ENCODE data around the gene DYNC1LI2.

Gene DYNC1LI2

DNA sequence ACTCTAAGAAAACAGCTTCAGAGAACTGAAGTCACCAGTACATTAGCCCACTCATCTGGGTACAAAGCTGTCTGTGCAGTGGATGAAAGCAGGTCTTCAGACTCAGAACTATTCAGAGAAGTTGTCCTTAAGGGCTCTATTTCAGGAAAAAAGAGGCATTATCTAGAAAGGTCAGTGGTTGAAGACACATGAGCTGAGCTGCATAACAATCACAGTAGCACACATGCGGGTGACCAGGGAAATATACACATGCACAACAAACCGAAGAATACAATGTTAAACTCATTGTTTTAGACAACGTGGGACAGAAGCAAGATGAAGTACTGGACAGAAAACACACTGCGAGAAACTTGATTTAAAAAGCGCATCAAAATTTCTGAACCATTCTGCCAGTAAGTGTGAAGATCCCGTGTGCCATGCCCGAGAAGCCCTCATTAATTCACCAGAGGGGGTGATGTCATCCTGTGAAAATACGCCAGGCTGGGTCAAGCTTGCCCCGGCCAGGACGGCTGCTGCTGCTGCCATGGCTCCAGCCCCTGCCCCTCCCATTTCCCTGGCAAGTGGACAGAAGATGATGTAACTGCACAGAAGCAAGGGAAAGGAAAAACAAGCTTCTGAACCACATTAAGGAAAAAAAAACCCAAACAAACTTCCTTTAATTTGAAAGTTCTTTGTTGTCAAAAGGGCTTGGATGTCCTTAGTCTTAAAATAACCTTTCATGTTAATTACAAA, 10.1 kb downstream of the DYNC1LI2 start (continued):
- 0 out of 2 replicates have a peak, but pooled peaks have one; percentile 45 for TF ChIP-seq ZNF561 (tag by site-specific recombination; IDR thresholded peaks at IDR 0.05; ENCODE audit: borderline replicate concordance)
- TF ChIP-seq ZBTB48 (tag by site-specific recombination; IDR thresholded peaks at IDR 0.05), result no peak
- TF ChIP-seq, protein P1, sequence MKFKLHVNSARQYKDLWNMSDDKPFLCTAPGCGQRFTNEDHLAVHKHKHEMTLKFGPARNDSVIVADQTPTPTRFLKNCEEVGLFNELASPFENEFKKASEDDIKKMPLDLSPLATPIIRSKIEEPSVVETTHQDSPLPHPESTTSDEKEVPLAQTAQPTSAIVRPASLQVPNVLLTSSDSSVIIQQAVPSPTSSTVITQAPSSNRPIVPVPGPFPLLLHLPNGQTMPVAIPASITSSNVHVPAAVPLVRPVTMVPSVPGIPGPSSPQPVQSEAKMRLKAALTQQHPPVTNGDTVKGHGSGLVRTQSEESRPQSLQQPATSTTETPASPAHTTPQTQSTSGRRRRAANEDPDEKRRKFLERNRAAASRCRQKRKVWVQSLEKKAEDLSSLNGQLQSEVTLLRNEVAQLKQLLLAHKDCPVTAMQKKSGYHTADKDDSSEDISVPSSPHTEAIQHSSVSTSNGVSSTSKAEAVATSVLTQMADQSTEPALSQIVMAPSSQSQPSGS (tag by site-specific recombination; IDR thresholded peaks at IDR 0.05; ENCODE audit: low read depth), result peak; percentile 96
- TF ChIP-seq YY1 (tag by site-specific recombination; IDR thresholded peaks at IDR 0.05), result no peak
- peak; percentile 75 for TF ChIP-seq KLF9 (tag by site-specific recombination; IDR thresholded peaks at IDR 0.05; ENCODE audit: low read depth)
- TF ChIP-seq, protein P2, sequence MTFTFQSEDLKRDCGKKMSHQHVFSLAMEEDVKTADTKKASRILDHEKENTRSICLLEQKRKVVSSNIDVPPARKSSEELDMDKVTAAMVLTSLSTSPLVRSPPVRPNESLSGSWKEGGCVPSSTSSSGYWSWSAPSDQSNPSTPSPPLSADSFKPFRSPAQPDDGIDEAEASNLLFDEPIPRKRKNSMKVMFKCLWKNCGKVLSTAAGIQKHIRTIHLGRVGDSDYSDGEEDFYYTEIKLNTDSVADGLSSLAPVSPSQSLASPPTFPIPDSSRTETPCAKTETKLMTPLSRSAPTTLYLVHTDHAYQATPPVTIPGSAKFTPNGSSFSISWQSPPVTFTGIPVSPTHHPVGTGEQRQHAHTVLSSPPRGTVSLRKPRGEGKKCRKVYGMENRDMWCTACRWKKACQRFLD (tag by site-specific recombination; IDR thresholded peaks at IDR 0.05), result no peak
- TF ChIP-seq KLF10 (tag by site-specific recombination; IDR thresholded peaks at IDR 0.05), result peak; percentile 96
- peak; percentile 73 for TF ChIP-seq ZXDB (tag by site-specific recombination; IDR thresholded peaks at IDR 0.05)
- TF ChIP-seq, protein P3, sequence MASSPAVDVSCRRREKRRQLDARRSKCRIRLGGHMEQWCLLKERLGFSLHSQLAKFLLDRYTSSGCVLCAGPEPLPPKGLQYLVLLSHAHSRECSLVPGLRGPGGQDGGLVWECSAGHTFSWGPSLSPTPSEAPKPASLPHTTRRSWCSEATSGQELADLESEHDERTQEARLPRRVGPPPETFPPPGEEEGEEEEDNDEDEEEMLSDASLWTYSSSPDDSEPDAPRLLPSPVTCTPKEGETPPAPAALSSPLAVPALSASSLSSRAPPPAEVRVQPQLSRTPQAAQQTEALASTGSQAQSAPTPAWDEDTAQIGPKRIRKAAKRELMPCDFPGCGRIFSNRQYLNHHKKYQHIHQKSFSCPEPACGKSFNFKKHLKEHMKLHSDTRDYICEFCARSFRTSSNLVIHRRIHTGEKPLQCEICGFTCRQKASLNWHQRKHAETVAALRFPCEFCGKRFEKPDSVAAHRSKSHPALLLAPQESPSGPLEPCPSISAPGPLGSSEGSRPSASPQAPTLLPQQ (tag by site-specific recombination; IDR thresholded peaks at IDR 0.05), result peak; percentile 46; the same call in 1 of the 2 replicates
- TF ChIP-seq SP7 (tag by site-specific recombination; IDR thresholded peaks at IDR 0.05), result peak; percentile 50
- TF ChIP-seq, protein P4, sequence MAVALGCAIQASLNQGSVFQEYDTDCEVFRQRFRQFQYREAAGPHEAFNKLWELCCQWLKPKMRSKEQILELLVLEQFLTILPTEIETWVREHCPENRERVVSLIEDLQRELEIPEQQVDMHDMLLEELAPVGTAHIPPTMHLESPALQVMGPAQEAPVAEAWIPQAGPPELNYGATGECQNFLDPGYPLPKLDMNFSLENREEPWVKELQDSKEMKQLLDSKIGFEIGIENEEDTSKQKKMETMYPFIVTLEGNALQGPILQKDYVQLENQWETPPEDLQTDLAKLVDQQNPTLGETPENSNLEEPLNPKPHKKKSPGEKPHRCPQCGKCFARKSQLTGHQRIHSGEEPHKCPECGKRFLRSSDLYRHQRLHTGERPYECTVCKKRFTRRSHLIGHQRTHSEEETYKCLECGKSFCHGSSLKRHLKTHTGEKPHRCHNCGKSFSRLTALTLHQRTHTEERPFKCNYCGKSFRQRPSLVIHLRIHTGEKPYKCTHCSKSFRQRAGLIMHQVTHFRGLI (tag by site-specific recombination; IDR thresholded peaks at IDR 0.05), result 0 out of 2 replicates have a peak, but pooled peaks have one; percentile 24
- TF ChIP-seq ZNF37A (tag by site-specific recombination; IDR thresholded peaks at IDR 0.05), result no peak
- TF ChIP-seq GLI2 (tag by site-specific recombination; IDR thresholded peaks at IDR 0.05; ENCODE audit: borderline replicate concordance, low read depth), result no peak
- TF ChIP-seq SCRT2 (tag by site-specific recombination; IDR thresholded peaks at IDR 0.05), result no peak
- 0 out of 2 replicates have a peak, but pooled peaks have one; percentile 27 for TF ChIP-seq KLF8 (tag by site-specific recombination; IDR thresholded peaks at IDR 0.05)
- TF ChIP-seq ZNF366 (tag by site-specific recombination; conservative IDR thresholded peaks at IDR 0.05), result peak; percentile 66
- TF ChIP-seq ZNF335 (tag by site-specific recombination; conservative IDR thresholded peaks at IDR 0.05), result peak; percentile 81
- TF ChIP-seq ZNF600 (tag by site-specific recombination; IDR thresholded peaks at IDR 0.05), result peak; percentile 47; the same call in 1 of the 2 replicates
- peak; percentile 71 for TF ChIP-seq ZNF629 (tag by site-specific recombination; IDR thresholded peaks at IDR 0.05)
- TF ChIP-seq ZNF133 (tag by site-specific recombination; IDR thresholded peaks at IDR 0.05), result no peak
- TF ChIP-seq ZNF514 (tag by site-specific recombination; IDR thresholded peaks at IDR 0.05), result no peak
- TF ChIP-seq, protein P5, sequence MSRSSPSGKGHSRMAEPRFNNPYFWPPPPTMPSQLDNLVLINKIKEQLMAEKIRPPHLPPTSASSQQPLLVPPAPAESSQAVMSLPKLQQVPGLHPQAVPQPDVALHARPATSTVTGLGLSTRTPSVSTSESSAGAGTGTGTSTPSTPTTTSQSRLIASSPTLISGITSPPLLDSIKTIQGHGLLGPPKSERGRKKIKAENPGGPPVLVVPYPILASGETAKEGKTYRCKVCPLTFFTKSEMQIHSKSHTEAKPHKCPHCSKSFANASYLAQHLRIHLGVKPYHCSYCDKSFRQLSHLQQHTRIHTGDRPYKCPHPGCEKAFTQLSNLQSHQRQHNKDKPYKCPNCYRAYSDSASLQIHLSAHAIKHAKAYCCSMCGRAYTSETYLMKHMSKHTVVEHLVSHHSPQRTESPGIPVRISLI (tag by site-specific recombination; IDR thresholded peaks at IDR 0.05), result peak; percentile 95
- TF ChIP-seq ZSCAN30 (tag by site-specific recombination; IDR thresholded peaks at IDR 0.05), result peak; percentile 93
- 0 out of 2 replicates have a peak, but pooled peaks have one; percentile 24 for TF ChIP-seq ZEB2 (tag by site-specific recombination; IDR thresholded peaks at IDR 0.05)
- TF ChIP-seq ZNF2 (tag by site-specific recombination; IDR thresholded peaks at IDR 0.05), result no peak
- peak; percentile 33; the same call in 1 of the 2 replicates for TF ChIP-seq ZBTB17 (tag by site-specific recombination; IDR thresholded peaks at IDR 0.05)
- TF ChIP-seq ZNF24 (tag by site-specific recombination; IDR thresholded peaks at IDR 0.05), result peak; percentile 87; the same call in 1 of the 2 replicates

Data from HEK293 (cell line).